ENCODE results near the gene C1orf21.

- TF ChIP-seq EZH2phosphoT487 (IDR thresholded peaks at IDR 0.05; ENCODE audit: borderline replicate concordance) (no peak), CTCF (conservative IDR thresholded peaks at IDR 0.05; ENCODE audit: low read length) (no peak)
These were observed 250.9 kb downstream of the C1orf21 start for GRCh38 chr1:184637664-184638240.
